Caco-2 (cell line): ENCODE results near the gene TMEM132D. TPM values are rescaled to one million over a fixed set of nuclear protein-coding genes. Genes with fewer than 3 reads are reported as not detected.

Source experiments
- BruUV-seq: library from RNA; stranded (reverse); fragments of 400-500 nt; replicated peaks from 2 replicates; lab custom pipeline; 2021; lab: Mats Ljungman, UMichigan
- CTCF ChIA-PET: fragments of 300-600 bp; sonication (Branson Sonifier 250); formaldehyde crosslinking; loops from one replicate; lab custom pipeline; 2022; ENCODE audit warnings: antibody characterized with exemption; lab: Charles Lee
- POLR2A ChIA-PET: fragments of 300-600 bp; sonication (Branson Sonifier 250); formaldehyde crosslinking; loops from one replicate; lab custom pipeline; 2022; ENCODE audit warnings: antibody characterized with exemption; lab: Charles Lee
- DNase-seq, 2 experiments: peaks; one replicate each; pipeline versions ENCODE4 v3.0.0 to v3.0.0-alpha.2; 2020 to 2022
- H3K27me3 ChIP-seq: replicated peaks from 2 replicates; pipeline ENCODE4 v1.6.0; 2011; ENCODE audit warnings: low read length; ENCODE audit not compliant: control insufficient read depth, insufficient read depth
- H3K36me3 ChIP-seq: 2 replicates; pipeline ENCODE4 v1.5.1; 2011; ENCODE audit warnings: low read length; ENCODE audit not compliant: control insufficient read depth, insufficient read depth
- H3K4me1 ChIP-seq: fragments of 250-450 bp; sonication (Bioruptor Pico); 2 replicates; pipeline ENCODE4 v1.5.1; 2020; ENCODE audit warnings: mild to moderate bottlenecking
- H3K4me3 ChIP-seq: 2 replicates; pipeline ENCODE4 v1.5.1; 2011; ENCODE audit warnings: low read depth, mild to moderate bottlenecking, control low read depth, low read length
- H3K9me3 ChIP-seq: fragments of 250-450 bp; sonication (Bioruptor Pico); 2 replicates; pipeline ENCODE4 v1.5.1; 2020; ENCODE audit warnings: mild to moderate bottlenecking, moderate library complexity
- H3K27ac Mint-ChIP-seq: one replicate; pipeline ENCODE4 v1.8.0; 2022; ENCODE audit warnings: mixed read lengths; ENCODE audit not compliant: unreplicated experiment
- H3K27me3 Mint-ChIP-seq: one replicate; pipeline ENCODE4 v1.8.0; 2022; ENCODE audit warnings: mixed read lengths; ENCODE audit not compliant: insufficient read depth, unreplicated experiment
- H3K36me3 Mint-ChIP-seq: one replicate; pipeline ENCODE4 v1.8.0; 2022; ENCODE audit warnings: mild to moderate bottlenecking, mixed read lengths; ENCODE audit not compliant: insufficient read depth, unreplicated experiment
- H3K4me1 Mint-ChIP-seq: one replicate; pipeline ENCODE4 v1.8.0; 2022; ENCODE audit warnings: low read depth, mixed read lengths; ENCODE audit not compliant: unreplicated experiment
- H3K4me3 Mint-ChIP-seq: one replicate; pipeline ENCODE4 v1.8.0; 2022; ENCODE audit warnings: mild to moderate bottlenecking, moderate library complexity, mixed read lengths; ENCODE audit not compliant: unreplicated experiment
- H3K9me3 Mint-ChIP-seq: one replicate; pipeline ENCODE4 v1.8.0; 2022; ENCODE audit warnings: mixed read lengths; ENCODE audit not compliant: unreplicated experiment
- intact Hi-C: fragments of 100-400 bp; cut with micrococcal nuclease; formaldehyde crosslinking; loops from one replicate; pipeline ENCODE4 v1.10.0; 2022; ENCODE audit not compliant: unreplicated experiment
- total RNA-seq: library from RNA; stranded (reverse); gene quantifications from 2 replicates; pipeline ENCODE4 v1.2.3, GENCODE V29; 2022
- TF ChIP-seq, protein P1 (sequence below), 2 experiments: fragments of 200-600 bp in 1 of 2; IDR thresholded peaks; 1 replicate in 1 of 2; 2 replicates in 1 of 2; pipeline versions ENCODE4 v1.5.1 to v1.8.0; 2011 to 2022; ENCODE audit warnings: antibody characterized with exemption in 1 of 2, control low read depth in 1 of 2, inconsistent platforms in 1 of 2, low read depth in 1 of 2, low read length in 1 of 2, mild to moderate bottlenecking in 1 of 2, moderate library complexity in 1 of 2; ENCODE audit not compliant: insufficient read depth in 1 of 2, severe bottlenecking in 1 of 2, unreplicated experiment in 1 of 2

The TMEM132D gene
- total RNA-seq, 1 experiment from 2014 or later: not detected

DNA sequence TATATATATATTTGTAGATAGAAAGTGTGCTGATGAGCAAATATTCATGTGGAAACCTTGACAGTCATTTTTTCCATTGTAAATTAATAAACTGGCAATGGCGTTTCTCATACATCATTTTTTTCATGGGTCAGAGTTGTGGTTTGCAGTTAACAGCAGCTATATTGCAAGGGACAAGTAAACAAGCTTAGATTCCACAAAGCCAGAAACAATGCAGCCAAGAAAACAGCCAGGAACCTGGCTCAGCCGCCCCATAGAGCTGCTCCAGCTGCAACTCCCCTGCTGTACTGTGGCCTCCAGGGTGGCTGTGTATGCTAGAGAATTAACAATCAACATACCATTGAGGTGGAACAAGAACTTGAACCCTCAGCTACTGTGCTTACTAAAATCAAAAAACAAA, 298.2 kb downstream of the TMEM132D start:
- H3K4me1 Mint-ChIP-seq: no peaks in the 10 kb centered on the region
- Histone ChIP-seq H3K4me3 (no peak overlapping the region), H3K27me3 (no peaks in the 10 kb centered on the region), H3K9me3 (no peaks in the 10 kb centered on the region), H3K4me1 (no peaks in the 10 kb centered on the region), H3K36me3 (no peaks in the 10 kb centered on the region)
- POLR2A ChIA-PET: no interaction called here
- H3K4me3 Mint-ChIP-seq: no peak overlapping the region
- CTCF ChIA-PET: no interaction called here
- H3K27ac Mint-ChIP-seq: no peak overlapping the region
- peaks cover 10% of the 10 kb centered on the region for H3K9me3 Mint-ChIP-seq
- H3K27me3 Mint-ChIP-seq: no peaks in the 10 kb centered on the region
- TF ChIP-seq, protein P1, sequence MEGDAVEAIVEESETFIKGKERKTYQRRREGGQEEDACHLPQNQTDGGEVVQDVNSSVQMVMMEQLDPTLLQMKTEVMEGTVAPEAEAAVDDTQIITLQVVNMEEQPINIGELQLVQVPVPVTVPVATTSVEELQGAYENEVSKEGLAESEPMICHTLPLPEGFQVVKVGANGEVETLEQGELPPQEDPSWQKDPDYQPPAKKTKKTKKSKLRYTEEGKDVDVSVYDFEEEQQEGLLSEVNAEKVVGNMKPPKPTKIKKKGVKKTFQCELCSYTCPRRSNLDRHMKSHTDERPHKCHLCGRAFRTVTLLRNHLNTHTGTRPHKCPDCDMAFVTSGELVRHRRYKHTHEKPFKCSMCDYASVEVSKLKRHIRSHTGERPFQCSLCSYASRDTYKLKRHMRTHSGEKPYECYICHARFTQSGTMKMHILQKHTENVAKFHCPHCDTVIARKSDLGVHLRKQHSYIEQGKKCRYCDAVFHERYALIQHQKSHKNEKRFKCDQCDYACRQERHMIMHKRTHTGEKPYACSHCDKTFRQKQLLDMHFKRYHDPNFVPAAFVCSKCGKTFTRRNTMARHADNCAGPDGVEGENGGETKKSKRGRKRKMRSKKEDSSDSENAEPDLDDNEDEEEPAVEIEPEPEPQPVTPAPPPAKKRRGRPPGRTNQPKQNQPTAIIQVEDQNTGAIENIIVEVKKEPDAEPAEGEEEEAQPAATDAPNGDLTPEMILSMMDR (IDR thresholded peaks at IDR 0.05; ENCODE audit: insufficient read depth in 1 of 2, low read depth in 1 of 2, low read length in 1 of 2, severe bottlenecking in 1 of 2, unreplicated experiment in 1 of 2): no peak
- BruUV-seq: no TSS peak
- DNase-seq: no peak
- intact Hi-C loops: loop anchor here (2.0 kb wide), 1 partner anchor 53 kb away; no protein-coding TSS in a partner anchor
- H3K36me3 Mint-ChIP-seq: no peaks in the 10 kb centered on the region

DNA sequence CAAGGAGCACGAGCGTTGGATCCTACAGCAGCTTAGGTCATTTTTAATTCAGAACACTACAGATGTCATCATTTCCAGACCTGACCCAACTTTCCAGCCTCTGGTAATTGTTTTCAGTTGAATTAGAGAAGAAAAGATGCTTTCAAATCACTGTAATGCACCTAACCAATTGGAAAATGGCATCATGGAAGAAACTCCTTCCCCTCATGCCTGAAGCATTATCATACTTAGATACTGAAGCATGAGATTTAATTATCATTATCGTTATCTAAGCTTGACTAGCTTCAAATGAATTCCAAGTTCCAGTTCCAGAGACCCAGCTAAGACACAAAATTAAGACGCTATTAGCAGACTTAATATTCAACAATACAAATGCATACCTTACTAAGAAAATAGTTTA, 299.3 kb downstream of the TMEM132D start:
- no TSS peak for BruUV-seq
- Mint-ChIP-seq H3K4me3 (no peak overlapping the region), H3K4me1 (no peaks in the 10 kb centered on the region), H3K9me3 (peaks cover 10% of the 10 kb centered on the region), H3K36me3 (no peaks in the 10 kb centered on the region), H3K27me3 (no peaks in the 10 kb centered on the region), H3K27ac (no peak overlapping the region)
- no peak overlapping the region for H3K4me3 ChIP-seq
- H3K4me1 ChIP-seq: no peaks in the 10 kb centered on the region
- H3K9me3 ChIP-seq: no peaks in the 10 kb centered on the region
- intact Hi-C loops: no loop called here
- H3K27me3 ChIP-seq: no peaks in the 10 kb centered on the region
- no peak for DNase-seq
- TF ChIP-seq, protein P1 (IDR thresholded peaks at IDR 0.05; ENCODE audit: insufficient read depth in 1 of 2, low read depth in 1 of 2, low read length in 1 of 2, severe bottlenecking in 1 of 2, unreplicated experiment in 1 of 2): no peak
- ChIA-PET POLR2A (no interaction called here), CTCF (no interaction called here)
- no peaks in the 10 kb centered on the region for H3K36me3 ChIP-seq

DNA sequence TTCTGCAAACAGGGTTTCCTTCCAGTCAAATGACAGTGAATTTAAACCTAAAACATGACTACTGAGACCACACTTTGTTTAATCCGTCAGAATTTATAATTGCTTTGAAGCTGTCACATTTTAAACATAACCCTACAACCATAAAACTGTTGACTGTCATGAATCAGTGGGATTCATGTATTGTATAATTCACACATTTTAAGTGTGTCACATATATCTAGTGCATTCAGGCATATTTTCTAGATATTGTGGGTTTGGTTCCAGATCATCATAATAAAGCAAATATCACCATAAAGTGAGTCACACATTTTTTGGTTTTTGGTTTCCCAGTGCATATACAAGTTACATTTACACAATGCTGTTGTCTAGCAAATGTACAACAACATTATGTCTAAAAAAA, 304.4 kb downstream of the TMEM132D start:
- no peak for DNase-seq
- Mint-ChIP-seq H3K4me1 (no peaks in the 10 kb centered on the region), H3K27me3 (no peaks in the 10 kb centered on the region), H3K4me3 (no peak overlapping the region), H3K27ac (no peak overlapping the region), H3K9me3 (peaks cover 16% of the 10 kb centered on the region), H3K36me3 (no peaks in the 10 kb centered on the region)
- intact Hi-C loops: no loop called here
- no peaks in the 10 kb centered on the region for H3K27me3 ChIP-seq
- no peak overlapping the region for H3K4me3 ChIP-seq
- no peaks in the 10 kb centered on the region for H3K4me1 ChIP-seq
- TF ChIP-seq, protein P1 (IDR thresholded peaks at IDR 0.05; ENCODE audit: insufficient read depth in 1 of 2, low read depth in 1 of 2, low read length in 1 of 2, severe bottlenecking in 1 of 2, unreplicated experiment in 1 of 2): no peak
- H3K36me3 ChIP-seq: no peaks in the 10 kb centered on the region
- no peaks in the 10 kb centered on the region for H3K9me3 ChIP-seq
- CTCF ChIA-PET: no interaction called here
- no TSS peak for BruUV-seq
- POLR2A ChIA-PET: no interaction called here
